AG09309 (cell line): ENCODE results near the gene GPR137.

Source experiments
- DNase-seq: peaks from one replicate; pipeline ENCODE4 v3.0.0-alpha.2; 2010; ENCODE audit warnings: low read depth
- H3K4me3 ChIP-seq: 2 replicates; pipeline ENCODE4 v1.5.1; 2011; ENCODE audit warnings: mild to moderate bottlenecking, low read depth, low read length, moderate library complexity; ENCODE audit not compliant: control insufficient read depth
- TF ChIP-seq, protein P1 (sequence below): IDR thresholded peaks from 2 replicates; pipeline ENCODE4 v1.5.1; 2011; ENCODE audit warnings: mild to moderate bottlenecking, low read depth, low read length, inconsistent platforms; ENCODE audit not compliant: insufficient read depth, control insufficient read depth; ENCODE audit errors: missing control alignments

The GPR137 gene

DNA sequence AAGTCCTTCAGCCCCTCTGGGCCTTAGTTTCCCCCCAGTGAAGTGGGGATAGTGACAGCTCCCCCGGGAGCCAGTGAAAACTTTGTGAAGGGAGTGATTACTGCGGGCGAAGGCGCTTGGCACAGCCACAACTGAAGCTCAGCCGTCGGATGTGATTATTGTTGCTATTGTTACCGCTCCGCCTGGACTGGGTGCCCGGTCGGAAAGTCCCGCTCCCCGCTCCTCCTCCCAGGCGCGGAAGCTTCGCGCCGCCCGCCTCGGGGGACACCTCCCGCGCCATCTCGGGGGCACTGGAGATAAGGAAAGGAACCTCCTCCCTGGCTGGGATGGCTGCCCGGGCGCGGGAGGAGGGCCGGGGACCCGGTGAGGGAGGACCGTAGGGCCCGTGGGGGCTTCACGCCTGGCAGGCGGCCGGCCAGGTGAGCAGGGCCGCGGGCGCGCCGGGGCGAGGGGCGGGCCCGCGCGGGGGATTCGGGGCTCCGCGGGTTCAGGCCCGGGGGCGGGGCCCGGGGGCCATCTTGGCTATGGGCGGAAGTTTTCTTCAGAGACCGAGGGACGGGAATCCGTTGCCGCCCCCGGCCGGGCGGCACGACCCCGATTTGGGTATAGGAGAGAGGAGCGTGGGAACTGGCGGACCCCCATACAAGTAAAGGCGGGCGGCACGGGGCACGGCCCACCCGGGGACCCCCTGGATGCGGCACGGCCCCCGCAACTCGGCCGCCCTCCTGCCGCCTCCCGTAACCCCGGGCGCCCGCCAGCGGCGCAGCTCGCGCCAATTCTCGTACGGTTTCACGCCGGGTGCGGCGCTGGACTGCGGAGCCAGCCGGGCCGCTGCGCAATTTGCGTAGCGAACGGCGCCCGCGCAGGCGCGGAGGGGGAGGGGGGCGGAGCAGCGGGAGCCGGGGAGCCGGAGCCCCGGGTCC lies at the start of gene GPR137:
Gene GPR137 (plus strand): TSS at position 887 of the 923 bp plus-strand sequence. CDS start 677 bp downstream, outside the sequence.
- DNase-seq = no peak

DNA sequence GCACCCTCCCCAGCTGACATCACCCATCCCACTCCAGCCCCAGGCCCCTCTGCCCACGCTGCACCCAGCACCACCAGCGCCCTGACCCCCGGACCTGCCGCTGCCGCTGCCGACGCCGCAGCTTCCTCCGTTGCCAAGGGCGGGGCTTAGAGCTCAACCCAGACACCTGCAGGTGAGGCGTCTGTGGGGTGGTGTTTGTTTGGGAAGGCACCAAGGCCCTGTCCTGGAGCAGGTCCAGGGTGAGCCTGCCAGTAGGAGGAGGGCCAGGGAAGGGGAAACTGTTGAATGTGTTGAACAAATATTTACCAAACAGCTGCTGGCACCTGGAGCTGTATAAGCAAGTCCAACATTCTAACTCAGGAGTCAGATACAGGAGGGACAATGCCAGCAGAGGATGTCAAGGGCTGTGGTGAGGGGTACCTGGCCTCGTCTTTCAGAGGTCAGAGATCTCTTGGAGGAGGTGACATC lies 48.1 kb upstream of the GPR137 start:
- no peak for DNase-seq
- TF ChIP-seq, protein P1, sequence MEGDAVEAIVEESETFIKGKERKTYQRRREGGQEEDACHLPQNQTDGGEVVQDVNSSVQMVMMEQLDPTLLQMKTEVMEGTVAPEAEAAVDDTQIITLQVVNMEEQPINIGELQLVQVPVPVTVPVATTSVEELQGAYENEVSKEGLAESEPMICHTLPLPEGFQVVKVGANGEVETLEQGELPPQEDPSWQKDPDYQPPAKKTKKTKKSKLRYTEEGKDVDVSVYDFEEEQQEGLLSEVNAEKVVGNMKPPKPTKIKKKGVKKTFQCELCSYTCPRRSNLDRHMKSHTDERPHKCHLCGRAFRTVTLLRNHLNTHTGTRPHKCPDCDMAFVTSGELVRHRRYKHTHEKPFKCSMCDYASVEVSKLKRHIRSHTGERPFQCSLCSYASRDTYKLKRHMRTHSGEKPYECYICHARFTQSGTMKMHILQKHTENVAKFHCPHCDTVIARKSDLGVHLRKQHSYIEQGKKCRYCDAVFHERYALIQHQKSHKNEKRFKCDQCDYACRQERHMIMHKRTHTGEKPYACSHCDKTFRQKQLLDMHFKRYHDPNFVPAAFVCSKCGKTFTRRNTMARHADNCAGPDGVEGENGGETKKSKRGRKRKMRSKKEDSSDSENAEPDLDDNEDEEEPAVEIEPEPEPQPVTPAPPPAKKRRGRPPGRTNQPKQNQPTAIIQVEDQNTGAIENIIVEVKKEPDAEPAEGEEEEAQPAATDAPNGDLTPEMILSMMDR = no peak
- H3K4me3 ChIP-seq = no peak overlapping the region

More for the DNA sequence above, at the start of gene GPR137:
- H3K4me3 ChIP-seq = peak within 1 kb of the TSS; percentile 80
- TF ChIP-seq, protein P1 = no peak

- TF ChIP-seq, protein P1 = no peak
- DNase-seq = no peak
- no peak overlapping the region for H3K4me3 ChIP-seq
These were observed 47.6 kb upstream of the GPR137 start for GRCh38 chr11:64238076-64238475.

GRCh38 chr11:64238999-64239398 lies 46.6 kb upstream of the GPR137 start:
- DNase-seq = no peak
- TF ChIP-seq, protein P1 = no peak
- no peak overlapping the region for H3K4me3 ChIP-seq

DNA sequence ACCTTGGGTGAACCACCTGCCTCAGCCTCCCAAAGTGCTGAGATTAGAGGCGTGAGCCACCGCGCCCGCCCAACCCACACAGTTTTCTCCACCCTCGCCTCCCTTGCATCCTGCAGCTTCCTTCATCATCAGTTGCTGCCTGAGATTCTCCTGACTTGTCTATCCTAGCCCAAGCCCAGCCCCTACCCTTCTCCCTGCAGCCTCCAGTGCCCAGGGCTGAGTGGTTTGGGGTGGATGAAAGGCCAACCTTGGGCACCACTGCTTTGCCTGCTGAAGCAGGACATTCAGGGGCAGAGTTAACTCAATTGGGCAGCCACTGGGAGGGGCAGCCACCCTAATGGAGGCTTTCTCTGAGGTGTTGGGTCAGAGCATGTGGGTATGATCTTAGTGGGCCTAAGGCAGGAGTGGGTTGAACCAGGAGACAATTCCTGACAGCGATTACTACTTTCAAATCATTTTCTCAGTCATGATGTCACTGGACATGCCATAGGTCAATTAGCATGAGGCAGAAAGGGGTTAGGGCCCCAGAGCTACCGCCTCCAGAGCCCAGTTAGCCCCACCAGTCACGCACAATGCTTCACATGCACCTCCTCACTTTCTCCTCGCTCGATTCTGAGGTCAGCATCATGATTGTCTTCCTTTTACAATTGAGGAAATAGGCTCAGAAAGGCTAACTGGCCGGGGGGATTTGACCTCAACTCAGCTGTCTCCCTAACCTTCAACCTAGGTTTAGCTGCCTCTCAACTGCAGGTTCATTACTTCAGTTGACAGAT lies 45.8 kb upstream of the GPR137 start:
- TF ChIP-seq, protein P1 = no peak
- DNase-seq = no peak
- H3K4me3 ChIP-seq = peak overlapping the region; percentile 75

DNA sequence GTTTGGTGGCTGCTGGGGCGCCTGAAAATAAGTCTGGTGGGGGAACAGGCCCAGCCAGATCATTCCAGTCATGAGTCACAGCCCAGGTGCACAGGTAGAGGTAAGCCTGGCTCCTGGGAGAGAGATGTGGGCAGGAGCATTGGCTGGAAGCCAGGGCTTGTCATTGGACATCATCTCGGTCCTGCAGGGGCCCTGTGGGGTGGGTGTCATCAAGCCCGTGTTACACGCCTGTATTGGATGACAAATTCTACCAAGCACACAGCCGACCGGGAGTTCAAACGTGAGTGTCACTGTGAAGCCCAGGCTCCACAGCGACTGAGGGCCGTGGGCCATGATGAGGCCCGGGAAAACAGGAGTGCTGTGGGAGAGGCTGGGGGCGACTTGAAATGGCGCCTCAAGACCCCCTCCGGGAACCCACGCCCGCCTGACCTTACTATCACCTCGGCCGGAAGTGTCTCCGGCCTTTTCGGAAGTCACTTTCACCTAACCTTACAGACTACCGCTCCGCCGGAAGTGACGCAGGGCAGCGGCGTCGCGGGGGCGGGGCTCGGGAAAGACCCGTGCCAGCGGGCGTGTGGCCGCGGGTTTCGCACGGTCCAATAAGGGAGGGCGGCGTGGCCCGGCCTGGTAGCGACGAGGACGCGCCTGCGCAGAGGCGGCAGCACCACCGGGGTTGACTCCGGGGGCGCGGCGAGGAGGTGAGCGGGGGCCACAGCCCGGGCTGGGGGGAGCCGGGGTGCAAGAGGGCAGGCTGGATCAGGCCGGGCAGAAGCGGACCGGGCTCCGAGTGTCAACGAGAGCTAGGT lies 45.0 kb upstream of the GPR137 start, which contains the start of gene FKBP2:
Gene FKBP2 (plus strand): TSS at position 661 of the 806 bp plus-strand sequence. CDS start 1,293 bp downstream, outside the sequence.
- TF ChIP-seq, protein P1 = no peak
- DNase-seq = peak; percentile 85
- H3K4me3 ChIP-seq = peak within 1 kb of the TSS; percentile 84
